ENCODE results near the gene BRCA2.

BRCA2 gene

DNA sequence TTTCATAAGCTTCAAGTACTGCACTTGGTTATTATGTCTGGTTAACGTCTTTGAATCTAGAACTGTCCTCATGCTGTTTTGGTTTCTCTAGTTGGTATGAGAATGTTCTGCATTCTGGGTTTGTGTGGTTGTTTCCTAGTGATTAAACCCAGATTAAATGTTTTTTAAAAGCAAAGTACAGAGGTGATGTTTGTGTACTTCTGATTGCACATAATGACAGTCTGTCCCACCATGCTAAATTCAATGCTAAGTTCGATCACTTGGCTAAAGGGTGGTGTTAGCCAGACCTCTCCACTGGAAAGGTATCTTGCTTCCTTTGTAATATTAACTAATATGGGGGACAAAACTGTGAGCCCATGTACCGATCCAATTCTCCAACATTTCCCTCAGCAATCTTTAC, 98.0 kb downstream of the BRCA2 start:
- TF ChIP-seq, protein P1, sequence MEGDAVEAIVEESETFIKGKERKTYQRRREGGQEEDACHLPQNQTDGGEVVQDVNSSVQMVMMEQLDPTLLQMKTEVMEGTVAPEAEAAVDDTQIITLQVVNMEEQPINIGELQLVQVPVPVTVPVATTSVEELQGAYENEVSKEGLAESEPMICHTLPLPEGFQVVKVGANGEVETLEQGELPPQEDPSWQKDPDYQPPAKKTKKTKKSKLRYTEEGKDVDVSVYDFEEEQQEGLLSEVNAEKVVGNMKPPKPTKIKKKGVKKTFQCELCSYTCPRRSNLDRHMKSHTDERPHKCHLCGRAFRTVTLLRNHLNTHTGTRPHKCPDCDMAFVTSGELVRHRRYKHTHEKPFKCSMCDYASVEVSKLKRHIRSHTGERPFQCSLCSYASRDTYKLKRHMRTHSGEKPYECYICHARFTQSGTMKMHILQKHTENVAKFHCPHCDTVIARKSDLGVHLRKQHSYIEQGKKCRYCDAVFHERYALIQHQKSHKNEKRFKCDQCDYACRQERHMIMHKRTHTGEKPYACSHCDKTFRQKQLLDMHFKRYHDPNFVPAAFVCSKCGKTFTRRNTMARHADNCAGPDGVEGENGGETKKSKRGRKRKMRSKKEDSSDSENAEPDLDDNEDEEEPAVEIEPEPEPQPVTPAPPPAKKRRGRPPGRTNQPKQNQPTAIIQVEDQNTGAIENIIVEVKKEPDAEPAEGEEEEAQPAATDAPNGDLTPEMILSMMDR (conservative IDR thresholded peaks at IDR 0.05): no peak
- peak overlapping the region; percentile 81; the same call in 1 of the 2 replicates for H3K27ac ChIP-seq

DNA sequence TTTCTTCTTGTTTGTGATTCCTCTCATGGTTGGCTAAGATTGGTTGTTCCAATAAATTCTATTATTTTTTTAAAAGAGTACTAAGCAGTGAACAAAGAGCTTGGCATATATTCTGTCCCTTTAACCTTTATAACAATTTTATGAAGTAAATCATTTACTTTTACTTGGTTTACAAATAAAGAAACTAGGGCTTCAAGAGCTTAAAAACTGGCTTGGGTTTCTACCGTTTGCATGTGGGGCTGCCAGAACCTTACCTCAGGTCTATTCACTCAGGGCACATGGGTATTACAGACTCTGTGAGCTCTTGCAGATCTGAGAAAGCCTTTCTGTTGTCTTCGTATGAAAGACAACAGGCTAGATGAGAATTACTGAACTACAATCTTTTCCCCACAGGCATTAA, 99.3 kb downstream of the BRCA2 start:
- TF ChIP-seq, protein P1 (conservative IDR thresholded peaks at IDR 0.05): no peak
- peak overlapping the region; percentile 81 for H3K27ac ChIP-seq

DNA sequence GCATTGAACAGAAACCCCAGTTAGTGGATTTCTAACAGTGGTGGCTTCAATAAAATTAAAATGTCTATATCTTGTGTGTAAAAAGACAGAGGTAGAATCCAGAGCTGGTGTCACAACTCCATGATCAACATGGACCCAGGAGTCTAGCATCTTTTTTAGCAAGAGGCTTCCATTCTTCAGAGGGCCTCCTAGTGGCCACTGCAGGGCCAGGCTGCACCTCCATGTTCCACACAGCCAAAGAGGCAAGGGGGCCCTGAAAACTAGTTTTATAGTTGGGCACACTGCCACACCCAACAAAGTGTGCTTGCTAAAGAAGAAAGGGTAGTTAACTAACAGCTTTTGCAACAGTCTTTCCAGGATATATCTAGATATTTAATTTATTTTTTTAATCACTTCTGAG, 99.7 kb downstream of the BRCA2 start:
- H3K27ac ChIP-seq: peak overlapping the region; percentile 81
- TF ChIP-seq, protein P1 (conservative IDR thresholded peaks at IDR 0.05): peak; percentile 70

DNA sequence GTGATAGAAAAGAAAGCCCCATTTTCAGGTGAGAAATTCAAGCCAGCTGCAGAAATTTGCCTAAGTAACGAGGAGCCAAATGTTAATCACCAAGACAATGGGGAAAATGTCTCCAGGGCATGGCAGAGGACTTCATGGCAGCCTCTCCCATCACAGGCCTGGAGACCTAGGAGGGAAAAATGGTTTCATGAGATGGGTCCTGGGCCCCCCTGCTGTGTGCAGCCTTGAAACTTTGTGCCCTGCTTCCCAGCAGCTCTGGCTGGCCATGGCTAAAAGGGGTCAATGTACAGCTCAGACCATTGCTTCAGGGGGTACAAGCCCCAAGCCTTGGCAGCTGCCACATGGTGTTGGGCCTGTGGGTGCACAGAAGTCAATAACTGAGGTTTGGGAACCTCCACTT, 102.7 kb downstream of the BRCA2 start:
- no peak overlapping the region for H3K27ac ChIP-seq
- TF ChIP-seq, protein P1 (conservative IDR thresholded peaks at IDR 0.05): no peak

DNA sequence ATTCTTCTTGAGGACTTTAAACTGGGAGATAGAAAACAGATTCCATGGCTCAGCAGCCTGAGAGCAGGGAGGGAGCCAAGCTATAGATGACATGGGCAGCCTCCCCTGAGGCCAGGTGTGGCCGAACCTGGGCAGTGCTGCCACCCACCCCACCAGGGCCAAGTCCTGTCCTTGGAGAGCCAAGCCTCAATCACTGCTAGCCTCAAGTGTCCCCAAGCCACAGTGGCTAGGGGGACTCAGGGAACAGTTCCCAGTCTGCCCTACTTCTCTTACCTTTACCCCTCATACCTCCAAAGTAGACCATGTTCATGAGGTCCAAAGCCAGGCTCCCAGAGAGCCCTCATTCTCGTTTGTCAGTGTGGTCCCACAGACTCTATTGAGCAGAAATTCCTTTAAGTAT, 104.6 kb downstream of the BRCA2 start:
- TF ChIP-seq, protein P1 (conservative IDR thresholded peaks at IDR 0.05): no peak
- H3K27ac ChIP-seq: no peak overlapping the region

DNA sequence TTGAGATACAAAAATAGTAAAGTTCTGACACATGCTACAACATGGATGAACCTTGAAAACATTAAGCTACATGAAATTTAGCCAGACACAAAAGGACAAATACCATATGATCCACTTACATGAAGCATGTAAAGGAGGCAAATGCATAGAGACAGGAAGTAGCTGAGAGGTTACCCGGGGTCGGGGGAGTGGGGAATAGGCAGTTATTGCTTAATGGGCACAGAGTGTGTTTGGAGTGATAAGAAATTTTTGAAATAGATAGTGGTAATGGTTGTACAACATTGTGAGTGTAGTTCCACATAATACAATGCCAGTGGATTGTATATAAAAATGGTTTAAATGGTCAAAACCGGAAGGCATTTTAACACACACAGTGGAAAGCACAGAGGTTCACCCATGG, 108.3 kb downstream of the BRCA2 start:
- TF ChIP-seq, protein P1 (conservative IDR thresholded peaks at IDR 0.05): no peak
- H3K27ac ChIP-seq: no peak overlapping the region

DNA sequence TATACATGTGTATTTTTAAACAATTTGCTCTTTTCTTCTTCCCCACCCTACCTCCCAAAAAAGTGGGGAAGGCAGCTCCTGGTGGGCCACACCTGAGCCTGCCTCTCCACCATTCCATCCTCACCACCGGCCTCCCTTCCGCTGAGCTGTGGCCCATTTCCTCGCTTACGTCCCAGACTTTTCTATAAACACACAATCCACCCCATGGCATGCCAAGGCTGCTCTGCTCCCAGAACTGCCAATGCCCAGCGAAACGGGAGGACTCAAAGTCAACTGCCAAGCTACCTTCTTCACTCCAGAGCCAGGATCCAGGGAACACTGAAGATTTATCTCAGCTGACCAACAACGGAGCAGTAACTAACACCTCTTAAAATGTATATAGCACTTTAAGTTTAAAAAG, 109.8 kb downstream of the BRCA2 start:
- TF ChIP-seq, protein P1 (conservative IDR thresholded peaks at IDR 0.05): no peak
- no peak overlapping the region for H3K27ac ChIP-seq

Measured in VCaP (cell line).